ENCODE measurements around the gene JAKMIP2.
"Not testable (repeated sequence)": the region's sequence is repeated elsewhere in the genome, so short reads cannot be mapped to it uniquely, and the experiment has no call there.

JAKMIP2 gene

DNA sequence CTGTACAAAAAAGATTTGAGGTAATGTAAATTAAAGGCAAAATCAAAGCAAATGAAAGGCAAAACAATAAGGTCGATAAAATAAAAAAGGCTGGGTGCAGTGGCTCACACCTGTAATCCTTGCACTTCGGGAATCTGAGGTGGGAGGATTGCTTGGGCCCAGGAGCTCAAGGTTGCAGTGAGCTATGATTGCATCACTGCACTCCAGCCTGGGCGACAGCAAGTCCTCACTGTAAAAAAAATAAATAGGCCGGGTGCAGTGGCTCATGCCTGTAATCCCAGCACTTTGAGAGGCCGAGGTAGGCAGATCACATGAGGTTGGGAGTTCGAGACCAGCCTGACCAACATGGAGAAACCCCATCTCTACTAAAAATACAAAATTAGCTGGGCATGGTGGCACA, 200.3 kb downstream of the JAKMIP2 start:
- DNase-seq: not testable (repeated sequence)

DNA sequence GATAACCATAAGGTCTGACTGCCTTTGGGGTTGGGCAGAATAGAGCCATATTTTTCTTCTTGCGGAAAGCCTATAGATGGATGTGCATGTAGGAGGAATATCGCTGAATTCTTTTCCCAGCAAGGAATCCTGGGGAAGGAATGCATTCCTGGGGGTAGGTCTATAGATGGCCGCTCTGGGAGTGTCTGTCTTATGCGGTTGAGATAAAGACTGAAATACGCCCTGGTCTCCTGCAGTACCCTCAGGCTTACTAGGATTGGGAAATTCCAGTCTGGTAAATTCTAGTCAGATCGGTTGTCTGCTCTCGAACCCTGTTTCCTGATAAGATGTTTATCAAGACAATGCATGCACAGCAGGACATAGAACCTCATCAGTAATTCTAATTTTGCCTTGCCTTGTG, 202.1 kb downstream of the JAKMIP2 start:
- DNase-seq: not testable (repeated sequence)

DNA sequence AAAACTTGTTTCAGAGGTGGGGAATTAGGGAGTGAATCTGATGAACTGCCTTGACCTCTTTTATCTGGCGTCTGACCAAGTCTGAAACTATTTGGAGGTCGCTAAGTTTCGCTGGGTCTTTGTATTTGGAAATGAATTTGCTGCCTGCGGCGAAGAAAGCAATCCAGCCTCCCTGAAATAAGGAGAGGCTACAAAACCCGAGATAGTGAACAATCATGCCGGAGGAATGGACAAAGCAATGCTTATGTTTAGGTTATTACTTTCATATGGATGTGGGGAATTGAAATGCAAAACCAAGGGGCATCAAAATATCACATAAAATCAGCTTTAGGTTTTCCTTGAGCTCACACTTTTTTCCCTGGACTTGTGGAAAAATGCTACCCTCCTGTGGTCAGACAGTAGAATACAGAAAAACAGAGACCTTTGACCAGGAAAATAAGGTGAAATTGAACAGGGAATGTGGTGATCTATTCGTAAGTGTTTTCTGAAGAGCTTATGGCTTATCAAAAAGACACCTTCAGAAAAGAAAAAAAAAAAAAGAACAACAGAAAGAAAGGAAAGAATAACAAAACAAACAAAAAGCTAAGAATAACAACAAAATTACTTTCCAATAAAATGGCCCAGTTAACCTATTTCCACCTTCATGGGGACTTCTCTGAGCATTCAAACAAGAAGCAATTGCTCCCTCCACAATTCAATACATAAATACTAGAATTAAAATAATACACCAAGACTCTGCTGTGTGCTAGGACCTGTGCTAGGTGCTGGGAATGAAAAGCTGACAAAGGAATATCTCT, 204.1 kb downstream of the JAKMIP2 start:
- DNase-seq: peak; percentile 61

DNA sequence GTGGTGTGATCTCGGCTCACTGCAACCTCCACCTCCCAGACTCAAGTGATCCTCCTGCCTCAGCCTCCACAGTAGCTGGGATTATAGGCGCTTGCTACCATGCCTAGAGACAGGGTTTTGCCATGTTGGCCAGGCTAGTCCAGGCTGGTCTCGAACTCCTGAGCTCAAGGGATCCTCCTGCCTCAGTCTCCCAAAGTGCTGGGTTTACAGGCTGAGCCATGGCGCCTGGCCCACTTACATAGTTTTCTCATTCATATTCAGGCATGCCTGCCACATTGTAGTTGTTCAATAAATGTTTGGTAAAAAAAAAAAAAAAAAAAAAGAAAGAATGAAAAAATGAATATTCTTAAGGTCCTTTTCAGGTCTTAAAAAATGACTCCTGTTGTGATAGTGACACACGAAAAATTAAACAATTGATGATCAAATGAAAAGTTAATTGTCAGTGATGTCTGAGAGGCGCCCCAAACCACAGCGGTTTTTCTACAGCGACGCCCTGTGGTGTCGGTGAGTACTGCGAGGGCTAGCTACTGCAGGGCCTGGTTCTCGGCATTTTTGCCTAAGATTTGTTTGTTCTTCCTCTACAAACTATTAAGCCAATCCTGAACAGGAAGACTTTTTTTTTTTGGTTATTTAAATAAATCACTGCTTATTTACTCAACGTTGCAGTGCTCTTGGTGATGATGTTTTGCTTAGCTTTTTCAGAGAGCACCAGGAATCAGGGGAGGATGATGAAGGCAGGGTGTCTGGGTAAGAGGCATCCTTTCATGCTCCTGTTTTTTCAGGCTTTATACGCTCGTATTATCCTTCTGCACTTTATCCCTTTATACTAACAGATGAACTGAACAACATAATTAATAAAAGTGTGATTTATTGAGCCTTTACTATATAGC, 205.6 kb downstream of the JAKMIP2 start:
- peak; percentile 26 for DNase-seq

DNA sequence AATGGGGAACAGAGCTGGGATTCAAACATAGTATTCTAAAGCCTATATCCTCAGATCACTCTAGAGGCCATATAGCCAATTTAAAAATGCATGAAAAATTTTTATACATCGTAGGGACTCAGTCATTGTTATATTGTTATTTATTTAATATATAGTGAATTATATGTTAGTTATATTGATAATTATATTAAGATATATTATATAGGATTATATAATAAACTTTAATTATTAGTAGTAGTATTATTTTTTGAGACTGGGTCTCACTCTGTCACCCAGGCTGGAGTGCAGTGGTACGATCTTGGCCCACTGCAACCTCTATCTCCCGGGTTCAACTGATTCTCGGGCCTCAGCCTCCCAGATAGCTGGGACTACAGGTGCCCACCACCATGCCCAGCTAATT, 206.9 kb downstream of the JAKMIP2 start:
- DNase-seq: no peak

DNA sequence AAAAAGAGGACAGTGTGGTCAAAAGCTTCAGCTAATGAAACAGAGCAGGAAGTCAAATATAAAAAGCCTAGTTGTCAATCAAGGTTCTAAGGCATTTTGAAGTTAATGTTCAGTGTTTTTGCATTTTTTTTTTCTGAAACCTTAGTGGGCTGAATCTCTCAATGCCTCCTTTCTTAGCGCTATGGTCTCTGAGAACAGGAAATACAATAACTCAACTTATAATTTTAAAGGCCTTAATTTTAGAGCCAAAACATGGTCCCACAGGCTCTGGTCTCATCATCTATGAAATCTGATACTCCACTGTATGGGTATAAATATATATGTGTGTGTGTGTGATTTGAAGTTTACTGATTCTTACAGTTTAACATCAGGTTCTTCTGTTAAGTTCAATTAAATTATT, 209.3 kb downstream of the JAKMIP2 start:
- no peak for DNase-seq

DNA sequence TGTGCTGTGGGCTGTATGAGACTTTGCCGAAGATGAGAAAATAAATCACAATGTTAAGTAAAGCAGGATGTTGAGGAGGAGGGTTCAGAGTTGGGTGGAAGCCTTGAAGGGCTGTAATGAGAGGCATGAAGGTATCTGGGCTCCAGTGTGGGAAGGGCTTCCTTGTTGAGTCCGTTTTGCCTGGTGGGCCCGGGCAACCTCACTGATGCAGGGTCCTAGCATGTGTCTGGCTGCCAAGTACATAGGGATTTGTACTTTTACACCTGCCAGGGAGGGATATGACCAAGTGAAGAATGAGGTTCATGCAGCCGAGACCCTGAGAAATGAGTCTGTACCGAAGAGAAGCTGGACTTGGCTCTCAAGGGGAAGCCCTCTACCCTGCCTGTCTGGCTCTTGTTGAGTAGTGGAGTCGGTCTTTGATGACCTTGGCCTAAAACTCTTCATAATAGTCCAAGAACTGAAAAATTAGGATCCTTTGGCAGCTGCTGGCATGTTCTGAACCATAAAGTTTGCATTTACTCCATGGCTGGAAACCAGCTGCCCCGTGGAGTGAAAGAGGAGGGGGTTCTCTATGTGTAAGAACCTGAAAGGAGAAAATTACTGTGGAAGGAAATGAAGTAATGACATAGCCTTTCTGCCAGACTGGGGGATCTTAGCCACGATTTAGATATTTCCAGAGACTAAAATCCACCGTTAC, 213.7 kb downstream of the JAKMIP2 start:
- DNase-seq: no peak

DNA sequence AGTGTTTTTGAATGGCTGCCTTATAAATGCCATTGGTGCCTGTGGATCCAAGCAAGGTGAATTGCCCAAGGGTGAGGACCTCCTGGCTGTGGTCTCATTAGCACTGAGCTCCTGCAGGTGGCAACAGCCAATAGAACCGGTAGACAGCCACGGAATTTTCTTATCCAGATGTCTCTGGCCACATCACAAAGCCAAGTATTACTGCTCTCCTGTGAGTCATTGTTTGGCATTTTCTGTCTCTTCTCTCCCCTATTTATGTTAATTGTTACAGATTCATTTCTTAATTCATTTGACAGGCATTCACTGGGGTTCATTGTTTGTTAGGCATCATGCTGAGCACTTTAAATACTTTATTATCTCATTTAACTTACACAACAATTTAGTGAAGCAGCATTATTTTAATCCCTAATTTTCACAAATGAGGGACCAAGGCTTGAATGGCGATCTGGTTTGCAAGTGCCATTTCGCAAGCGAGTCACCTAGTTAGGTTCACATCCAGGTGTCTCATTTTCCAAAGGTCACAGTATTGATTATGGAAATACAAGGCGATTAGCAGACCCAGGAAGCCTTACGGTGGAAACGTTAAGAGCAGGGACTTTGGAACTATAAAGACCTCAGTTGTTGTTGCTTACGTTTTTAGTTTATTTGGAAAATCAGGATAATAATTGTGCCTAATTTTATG, 214.5 kb downstream of the JAKMIP2 start:
- DNase-seq: peak; percentile 66

DNA sequence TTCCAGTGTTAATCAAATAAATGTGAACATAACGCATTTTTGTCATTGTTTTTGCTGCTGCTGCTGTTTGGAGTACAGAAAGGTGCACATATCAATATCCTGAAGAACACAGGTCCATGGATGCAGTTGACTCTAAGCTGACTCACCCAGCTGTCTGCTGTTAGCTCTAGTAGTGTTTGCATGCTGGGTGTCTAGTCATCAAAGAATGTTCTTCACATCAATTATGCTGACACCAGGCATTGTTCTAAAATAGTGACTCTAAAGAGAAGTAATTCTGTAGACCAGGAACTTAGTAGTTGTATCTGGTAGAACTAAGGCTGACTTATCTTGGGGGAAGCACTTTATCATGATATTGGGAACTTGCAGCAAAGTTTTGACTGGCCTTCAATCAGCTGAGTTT, 217.0 kb downstream of the JAKMIP2 start:
- DNase-seq: peak; percentile 59

DNA sequence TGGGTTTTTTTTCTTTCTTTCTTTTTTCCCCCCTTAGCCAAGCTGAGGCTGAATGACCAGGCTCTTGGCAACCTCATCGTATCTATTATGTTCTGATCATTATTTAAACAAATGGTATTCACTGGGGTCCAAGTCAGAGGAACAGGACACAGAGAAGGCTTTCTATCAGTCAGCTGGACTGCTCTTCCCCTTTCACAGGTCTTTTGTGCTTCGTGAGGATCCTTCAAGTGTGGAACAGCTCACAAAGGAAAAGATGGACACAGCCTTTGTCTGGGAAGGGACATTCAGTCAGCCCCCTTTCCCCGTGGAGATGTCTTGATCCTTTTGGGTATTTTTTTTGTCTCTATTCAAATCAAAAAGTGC, 218.4 kb downstream of the JAKMIP2 start:
- no peak for DNase-seq

DNA sequence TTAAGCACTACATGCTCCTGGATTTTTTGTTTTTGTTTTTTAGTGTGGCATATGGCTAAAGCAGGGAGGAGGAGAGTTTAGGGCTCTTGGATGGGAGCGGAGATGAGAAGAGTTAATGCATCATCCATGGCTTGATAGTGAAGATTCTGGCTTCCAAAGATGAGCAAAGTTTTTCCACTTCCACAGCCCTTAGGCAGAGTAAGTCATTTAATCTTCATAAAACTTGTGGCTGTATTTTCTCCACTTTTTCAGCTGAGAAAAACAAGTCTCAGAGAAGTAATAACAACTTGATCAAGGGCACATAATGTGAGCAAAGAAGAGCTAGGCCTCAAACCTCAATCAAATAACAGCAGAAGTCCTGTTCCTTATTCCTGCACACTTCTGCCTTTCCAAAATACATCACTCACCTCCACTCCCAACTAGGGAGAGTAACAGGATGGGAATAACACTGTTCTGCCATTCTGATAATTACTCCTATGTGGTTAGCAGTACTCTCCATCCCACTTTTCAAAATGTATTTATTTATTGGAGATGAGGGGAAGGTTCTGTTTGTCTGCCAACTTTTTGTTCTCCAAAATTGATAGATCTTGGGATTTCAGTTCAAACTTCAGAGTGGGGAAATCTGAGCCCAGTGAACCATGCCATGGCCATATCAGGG, 218.9 kb downstream of the JAKMIP2 start:
- no peak for DNase-seq

DNA sequence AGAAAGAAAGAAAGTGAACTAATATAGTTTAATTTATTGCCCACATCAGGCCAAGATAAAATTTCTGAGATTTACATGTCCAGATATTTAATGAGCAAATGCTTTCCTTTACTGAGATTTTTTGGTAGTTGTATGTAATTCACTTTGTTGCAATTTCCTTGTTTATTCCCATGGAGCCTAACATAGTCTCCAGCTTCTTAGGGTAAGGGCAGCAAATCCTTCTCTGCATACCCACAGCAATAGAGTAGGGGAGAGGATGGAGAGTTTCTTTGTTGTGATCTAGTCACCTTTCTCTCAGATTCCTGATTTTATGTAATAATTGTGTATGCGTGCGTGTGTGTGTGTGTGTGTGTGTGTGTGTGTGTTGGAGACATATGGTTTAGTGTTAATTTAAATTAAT, 221.1 kb downstream of the JAKMIP2 start:
- no peak for DNase-seq

DNA sequence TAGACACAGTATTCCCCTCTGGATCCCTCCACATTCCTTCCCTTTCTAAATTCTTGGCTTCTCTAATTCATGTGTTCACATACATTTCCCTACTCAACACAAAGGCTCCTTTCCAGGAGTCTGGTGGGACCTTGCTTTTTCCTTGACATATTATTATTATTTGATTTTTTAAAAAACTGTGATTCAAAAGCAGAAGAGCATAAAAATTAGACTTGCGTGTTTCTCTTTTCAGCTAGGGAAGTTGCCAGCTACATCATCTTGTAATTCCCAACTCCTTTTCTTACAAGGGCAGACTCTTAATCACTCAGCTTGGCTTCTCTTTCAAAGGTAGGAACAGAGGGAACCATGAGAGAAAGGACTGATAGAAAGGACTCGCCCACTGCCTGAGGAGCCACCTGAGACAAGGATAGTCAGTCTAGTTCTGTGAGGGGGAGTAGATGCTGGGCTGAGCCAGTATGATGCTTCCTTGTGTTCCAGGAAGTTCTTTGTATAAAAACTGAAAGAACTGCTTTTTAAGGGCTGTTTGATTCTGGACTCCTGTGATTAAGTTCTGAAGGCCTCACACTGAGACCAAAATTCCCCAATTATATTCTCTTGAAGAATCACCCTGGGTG, 221.7 kb downstream of the JAKMIP2 start:
- no peak for DNase-seq

DNA sequence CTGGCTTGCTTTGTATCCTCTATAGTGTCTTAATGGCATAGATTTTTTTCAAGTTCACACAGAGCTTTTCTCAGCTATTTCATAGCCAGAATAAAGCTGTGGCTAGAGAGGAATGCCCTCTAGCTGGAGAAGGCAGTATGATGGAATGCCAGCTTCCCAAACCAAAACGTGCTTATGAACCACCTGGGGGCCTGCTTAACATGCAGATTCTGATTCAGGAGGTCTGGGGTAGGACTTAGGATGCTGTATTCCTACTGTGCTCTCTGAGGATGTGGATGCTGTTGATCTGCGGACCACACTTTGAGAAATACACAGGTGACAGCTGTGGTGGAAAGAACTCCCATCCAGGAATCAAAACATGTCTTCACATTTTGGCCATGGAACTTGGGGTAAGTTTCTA, 222.8 kb downstream of the JAKMIP2 start:
- peak; percentile 10 for DNase-seq

DNA sequence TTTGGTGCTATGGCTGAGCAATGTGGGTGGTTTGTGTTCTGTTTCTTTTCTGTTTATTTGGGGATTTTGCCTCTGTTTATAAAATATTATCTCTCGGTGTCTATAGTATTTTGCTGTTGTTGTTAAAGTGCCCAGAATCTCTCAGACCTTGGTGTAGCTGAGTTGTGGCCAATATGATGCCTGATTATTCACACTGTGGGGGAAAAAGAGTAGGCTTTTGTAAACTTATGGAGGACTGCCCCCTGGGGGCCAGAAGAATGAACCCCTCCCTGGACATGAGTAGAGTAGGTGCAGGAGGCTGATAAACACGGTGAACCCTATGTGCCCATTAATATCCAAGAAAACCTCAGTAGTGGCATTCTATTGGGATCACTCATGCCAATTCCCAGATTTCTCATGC, 223.7 kb downstream of the JAKMIP2 start:
- DNase-seq: peak; percentile 71

DNA sequence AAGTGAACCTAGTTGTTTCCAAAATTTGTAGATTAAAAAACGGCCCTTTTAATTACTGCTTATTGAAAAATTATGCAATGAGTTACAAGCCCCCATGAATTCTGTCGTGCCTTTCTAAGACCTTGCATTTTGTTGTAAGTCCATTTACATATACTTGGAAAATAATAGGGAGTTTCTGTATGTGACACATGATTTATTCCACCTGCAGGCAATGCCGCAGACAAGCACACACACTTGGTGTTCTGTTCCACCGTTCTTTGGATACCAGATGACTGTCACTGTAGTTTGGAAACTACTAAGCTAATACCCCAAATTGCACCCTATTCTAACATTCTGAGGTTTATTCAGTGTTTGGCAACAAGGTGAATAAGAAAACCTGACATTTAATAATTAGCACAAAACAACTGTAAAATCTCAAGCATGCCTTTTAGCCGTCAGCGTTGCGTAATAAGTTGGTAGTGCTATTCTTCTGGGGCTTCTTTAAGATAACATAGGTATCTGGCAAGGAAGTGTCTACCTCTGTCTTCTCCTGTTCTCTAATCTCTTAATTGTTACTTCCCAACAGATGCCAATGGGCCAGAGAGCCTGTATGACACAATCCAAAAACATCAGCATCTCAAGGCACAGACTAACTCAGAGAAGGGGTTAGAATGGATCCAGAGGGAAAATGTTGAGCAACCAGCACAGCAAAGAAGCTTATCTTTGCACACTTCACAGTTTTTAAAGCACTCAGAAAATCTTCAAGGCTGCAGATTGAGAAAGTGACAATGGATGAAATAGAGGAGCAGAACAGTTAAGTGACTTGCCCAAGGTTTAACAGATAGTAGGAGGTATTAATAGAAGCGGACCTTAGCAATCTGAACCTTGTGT, 224.4 kb downstream of the JAKMIP2 start:
- DNase-seq: no peak

DNA sequence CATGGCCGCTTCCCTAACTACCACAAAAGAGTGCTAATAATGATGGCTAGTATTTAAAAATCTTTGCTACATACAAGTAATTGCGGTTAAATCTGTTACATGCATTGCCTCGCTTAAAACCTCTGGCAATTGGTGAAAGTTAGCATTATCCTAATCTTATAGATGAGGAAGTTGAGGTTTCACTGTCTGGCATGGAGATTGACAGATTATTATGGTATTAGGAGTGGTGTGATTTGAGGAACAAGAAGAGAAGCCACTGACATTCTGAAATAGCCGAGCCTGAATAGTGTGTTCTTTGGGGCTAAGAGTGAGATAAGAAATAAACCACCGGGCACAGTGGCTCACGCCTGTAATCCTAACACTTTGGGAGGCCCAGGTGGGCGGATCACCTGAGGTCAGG, 227.4 kb downstream of the JAKMIP2 start:
- DNase-seq: no peak

DNA sequence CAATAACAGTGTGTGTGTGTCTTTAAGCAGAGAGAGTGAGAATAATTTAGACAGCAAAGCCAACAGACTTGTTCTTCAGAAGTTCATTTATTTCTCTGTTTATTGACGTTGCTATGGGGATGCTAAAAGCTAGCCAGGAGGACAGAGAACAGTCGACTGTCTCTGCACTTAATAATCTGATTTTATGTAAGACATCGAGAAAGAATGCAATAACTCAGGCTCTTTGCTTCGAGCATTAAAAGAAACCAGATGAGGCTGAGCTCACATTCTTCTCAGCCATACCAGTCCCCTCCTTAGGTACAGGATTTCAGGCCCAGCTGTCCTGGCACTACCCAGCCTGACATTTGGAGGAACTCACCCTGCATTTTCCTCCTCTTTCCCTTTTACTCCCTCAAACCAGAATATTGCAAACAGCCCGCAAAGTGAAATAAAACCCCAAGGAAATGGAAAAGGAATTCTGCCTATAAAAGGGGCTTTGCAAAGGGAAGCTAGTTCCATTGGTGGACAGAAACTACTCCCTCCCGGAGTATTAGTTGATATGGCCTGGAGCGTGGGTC, 228.2 kb downstream of the JAKMIP2 start:
- peak; percentile 92 for DNase-seq

DNA sequence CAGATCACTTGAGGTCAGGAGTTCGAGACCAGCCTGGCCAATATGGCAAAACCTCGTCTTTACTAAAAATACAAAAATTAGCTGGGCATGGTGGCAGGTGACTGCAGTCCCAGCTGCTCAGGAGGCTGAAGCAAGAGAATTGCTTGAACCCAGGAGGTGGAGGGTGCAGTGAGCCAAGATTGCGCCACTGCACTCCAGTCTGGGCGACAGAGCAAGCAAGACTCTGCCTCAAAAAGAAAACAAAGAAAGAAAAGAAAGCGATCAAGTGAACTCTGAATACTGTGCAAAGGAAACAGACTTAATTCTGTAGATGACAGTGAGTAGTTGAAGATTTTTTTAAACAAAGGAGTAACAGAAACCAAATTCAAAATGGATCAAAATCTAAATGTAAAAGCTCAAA, 228.7 kb downstream of the JAKMIP2 start:
- not testable (repeated sequence) for DNase-seq

DNA sequence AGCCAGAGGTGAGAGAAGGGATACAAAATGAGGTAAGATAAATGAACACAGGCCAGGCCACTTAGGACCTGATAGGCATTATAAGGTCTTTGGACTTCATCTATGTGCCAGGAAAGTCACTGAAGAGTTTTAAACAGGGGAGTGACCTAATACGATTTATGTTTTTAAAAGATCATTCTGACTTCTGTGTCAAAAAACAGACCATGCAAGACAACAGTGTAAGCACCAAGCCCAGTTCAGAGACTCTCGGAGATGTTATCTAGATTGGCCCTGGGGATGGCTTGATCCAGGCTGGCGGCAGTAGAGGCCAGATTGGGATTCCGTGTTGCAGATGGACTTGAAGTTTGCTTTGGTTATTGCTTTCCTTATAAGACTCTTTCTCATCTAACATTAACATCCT, 229.6 kb downstream of the JAKMIP2 start:
- DNase-seq: no peak

DNA sequence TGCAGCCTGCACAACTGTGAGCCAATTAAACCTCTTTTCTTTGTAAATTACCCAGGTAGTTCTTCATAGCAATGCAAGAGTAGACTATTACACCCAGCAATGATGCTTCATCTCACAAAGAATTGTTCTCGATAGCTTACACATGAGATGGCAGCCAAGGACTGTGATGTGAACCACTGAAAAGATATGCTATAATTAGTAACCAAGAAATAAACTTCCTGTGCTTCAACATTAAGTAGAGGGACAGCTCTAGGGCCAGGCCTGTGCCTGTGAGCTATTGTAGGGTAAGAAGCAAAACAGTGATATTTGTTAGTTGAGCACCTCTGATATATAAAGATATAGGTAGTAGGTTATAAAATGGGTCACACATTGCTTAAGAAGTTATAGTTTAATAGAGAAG, 230.9 kb downstream of the JAKMIP2 start:
- DNase-seq: no peak
